Measurements from ENCODE around the gene UBXN11. TPM values are rescaled to one million over a fixed set of nuclear protein-coding genes. Genes with fewer than 3 reads are reported as not detected.

The UBXN11 gene
- polyA plus RNA-seq, 2 of the 4 experiments (the other 2 are of a cell fraction), result 7.6 to 10.8 TPM

- TF ChIP-seq MYC (IDR thresholded peaks at IDR 0.05; ENCODE audit: borderline replicate concordance, low read length), result no peak
- TF ChIP-seq FOSL2 (IDR thresholded peaks at IDR 0.05), result no peak
- peak; percentile 31 for TF ChIP-seq FOSL2 (CRISPR knock-in tag; IDR thresholded peaks at IDR 0.05)
- Histone ChIP-seq H3K27ac (peak overlapping the region; percentile 61 to 74; a peak in 3 of 6 replicates), H3K4me2 (peak overlapping the region; percentile 48), H3K4me1 (peaks cover 45% of the 10 kb centered on the region), H3K4me3 (no peak overlapping the region), H3K9me3 (no peaks in the 10 kb centered on the region)
- DNase-seq (ENCODE audit: low read depth in 1 of 2, low spot score in 1 of 2), result no peak
- ATAC-seq, result no peak
- POLR2A ChIA-PET, result no interaction called here
- no peak for FAIRE-seq
- no CpG with 5 or more reads among the region's 2 CpGs for WGBS (ENCODE audit: missing lambda C conversion rate)
- CTCF ChIA-PET, result interaction anchor here (0.7 to 6.0 kb wide), 20 partner anchors 9 to 194 kb away, joined by 3 to 32 read pairs (median 4); partner anchors contain the start of genes CD52, LIN28A and ZNF593
Observed at GRCh38 chr1:26276432-26276838, 30.0 kb downstream of the UBXN11 start.

GRCh38 chr1:26275580-26276431 lies 30.6 kb downstream of the UBXN11 start:
- peak overlapping the region; percentile 61 to 74 for H3K27ac ChIP-seq
- peak; percentile 59 to 85 for DNase-seq (ENCODE audit: low read depth in 1 of 2, low spot score in 1 of 2)
- CTCF ChIA-PET, result interaction anchor here (0.7 to 6.0 kb wide), 31 partner anchors 9 to 195 kb away, joined by 3 to 32 read pairs (median 4); partner anchors contain the start of genes CD52, LIN28A and ZNF593
- ATAC-seq, result peak; percentile 59 to 60
- H3K4me3 ChIP-seq, result no peak overlapping the region
- H3K4me2 ChIP-seq, result peak overlapping the region; percentile 48
- WGBS (ENCODE audit: missing lambda C conversion rate), result 51% methylated on average over 3 of the region's 3 CpGs
- TF ChIP-seq POLR2A (IDR thresholded peaks at IDR 0.05; ENCODE audit: low read length), result no peak
- peak; percentile 61 for TF ChIP-seq SMC3 (IDR thresholded peaks at IDR 0.05)
- peak; percentile 52 to 53 for TF ChIP-seq RAD21 (conservative IDR thresholded peaks at IDR 0.05 in 1 of 2, IDR thresholded peaks at IDR 0.05 in 1 of 2)
- TF ChIP-seq CTCF (IDR thresholded peaks at IDR 0.05), result peak; percentile 60
- peak; percentile 67 for TF ChIP-seq USF2 (IDR thresholded peaks at IDR 0.05)
- no peak for TF ChIP-seq POLR2AphosphoS2 (conservative IDR thresholded peaks at IDR 0.05; ENCODE audit: low read length)
- TF ChIP-seq MAX (IDR thresholded peaks at IDR 0.05), result peak; percentile 72
- H3K4me1 ChIP-seq, result peaks cover 38% of the 10 kb centered on the region
- no peaks in the 10 kb centered on the region for H3K9me3 ChIP-seq
- POLR2A ChIA-PET, result interaction anchor here (0.5 kb wide), 1 partner anchor 144 kb away, joined by 3 read pairs; no protein-coding TSS in a partner anchor
- no peak for FAIRE-seq

- CTCF ChIA-PET, result interaction anchor here (0.8 to 6.0 kb wide), 20 partner anchors 8 to 157 kb away, joined by 3 to 32 read pairs (median 4); partner anchors contain the start of gene LIN28A
- H3K9me3 ChIP-seq, result no peaks in the 10 kb centered on the region
- TF ChIP-seq FOSB (CRISPR knock-in tag; IDR thresholded peaks at IDR 0.05) (no peak), KDM1A (IDR thresholded peaks at IDR 0.05; ENCODE audit: low read depth) (no peak), BHLHE40 (IDR thresholded peaks at IDR 0.05; ENCODE audit: low read depth, low read length) (no peak), CHD2 (IDR thresholded peaks at IDR 0.05; ENCODE audit: low read length, partially characterized antibody) (no peak), KDM5A (IDR thresholded peaks at IDR 0.05) (no peak), ZFP36 (IDR thresholded peaks at IDR 0.05; ENCODE audit: borderline replicate concordance, partially characterized antibody) (no peak), PBX3 (IDR thresholded peaks at IDR 0.05) (no peak)
- H3K4me1 ChIP-seq, result peaks cover 35% of the 10 kb centered on the region
- no peak overlapping the region for H3K4me3 ChIP-seq
- ATAC-seq, result no peak
- WGBS (ENCODE audit: missing lambda C conversion rate), result 79% methylated on average over 11 of the region's 11 CpGs
- no peak for FAIRE-seq
- POLR2A ChIA-PET, result no interaction called here
- DNase-seq (ENCODE audit: low read depth in 1 of 2, low spot score in 1 of 2), result no peak
- H3K27ac ChIP-seq, result no peak overlapping the region; a peak in 1 of 6 replicates
- no peak overlapping the region; the same call in 2 of the 3 replicates for H3K4me2 ChIP-seq
Observed at GRCh38 chr1:26274801-26275425, 31.5 kb downstream of the UBXN11 start.
